Sigmoid colon (tissue), 3 donors: Measurements from ENCODE around the gene KHNYN.

Experiments used
- CTCF ChIP-seq, 4 experiments: fragments of 450-650 bp in 3 of 4; fragments of 200-600 bp in 1 of 4; IDR thresholded peaks; one replicate each; pipeline ENCODE4 v1.5.1; 2016 to 2019; ENCODE audit warnings: antibody characterized with exemption in 4 of 4, mild to moderate bottlenecking in 3 of 4, moderate library complexity in 2 of 4
- POLR2A ChIP-seq, 2 donors: fragments of 450-650 bp; IDR thresholded peaks; one replicate each; pipeline ENCODE4 v1.6.1; 2016; ENCODE audit warnings: antibody characterized with exemption in 2 of 2, mild to moderate bottlenecking in 2 of 2, moderate library complexity in 2 of 2

DNA sequence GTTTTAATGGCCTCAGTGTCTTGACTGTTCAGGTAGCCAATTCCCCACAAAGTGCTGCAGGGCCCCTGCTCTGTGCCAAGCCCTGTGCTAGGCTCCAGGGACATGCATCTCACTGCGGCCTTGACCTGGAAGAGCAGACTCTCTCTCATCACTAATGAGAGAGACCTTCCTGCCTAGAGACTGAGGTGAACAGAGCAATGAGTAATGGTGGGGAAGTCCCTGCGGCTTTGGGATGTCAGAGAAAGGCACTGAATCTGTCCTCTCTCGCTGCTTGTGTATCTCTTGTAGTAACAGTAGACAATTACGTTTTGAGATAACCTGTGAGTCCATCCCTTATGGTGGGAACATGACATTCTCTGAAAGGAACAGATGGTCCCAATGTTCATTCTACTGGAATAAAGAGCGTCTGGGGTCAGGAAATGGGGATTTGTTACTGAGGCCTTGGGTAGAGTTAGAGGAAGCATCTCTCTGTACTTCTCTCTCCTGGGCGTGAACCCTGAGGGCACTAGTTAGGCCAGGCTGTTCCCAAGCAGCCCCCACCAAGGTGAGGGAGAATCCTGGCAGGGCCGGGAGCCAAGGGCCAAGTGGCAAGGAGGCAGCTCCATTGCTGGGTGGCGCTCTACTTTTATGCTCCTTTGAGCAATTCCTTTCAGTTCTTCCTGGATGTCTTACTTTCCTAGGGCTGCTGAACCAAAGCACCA is 48.2 kb upstream of the KHNYN start:
- no peak for TF ChIP-seq CTCF (IDR thresholded peaks at IDR 0.05)
- TF ChIP-seq POLR2A (IDR thresholded peaks at IDR 0.05): no peak
